Measurements from ENCODE around the gene GATAD2A. TPM values are rescaled to one million over a fixed set of nuclear protein-coding genes. Genes with fewer than 3 reads are reported as not detected.

The GATAD2A gene
- total and polyA plus RNA-seq, 2 of the 13 experiments (the other 11 are each of a cell fraction or from before 2014, with no cell fraction given): 16.8 to 28.6 TPM

- TF ChIP-seq SALL2 (CRISPR knock-in tag; IDR thresholded peaks at IDR 0.05): peak; percentile 95
- 0 out of 2 replicates have a peak, but pooled peaks have one; percentile 57 for TF ChIP-seq ZBTB46 (CRISPR knock-in tag; IDR thresholded peaks at IDR 0.05; ENCODE audit: borderline replicate concordance)
- TF ChIP-seq KIAA2018 (CRISPR knock-in tag; IDR thresholded peaks at IDR 0.05; ENCODE audit: borderline replicate concordance): no peak
- no peak for TF ChIP-seq RORA (CRISPR knock-in tag; IDR thresholded peaks at IDR 0.05)
- peak; percentile 97 for TF ChIP-seq ZNF501 (CRISPR knock-in tag; IDR thresholded peaks at IDR 0.05)
- TF ChIP-seq ELF3 (CRISPR knock-in tag; IDR thresholded peaks at IDR 0.05): peak; percentile 74
- peak; percentile 92 for TF ChIP-seq ZNF598 (CRISPR knock-in tag; IDR thresholded peaks at IDR 0.05; ENCODE audit: borderline replicate concordance)
- TF ChIP-seq POLR2AphosphoS2 (IDR thresholded peaks at IDR 0.05; ENCODE audit: low read depth, low read length): no peak
- TF ChIP-seq TGIF2 (CRISPR knock-in tag; IDR thresholded peaks at IDR 0.05): peak; percentile 89
- peak; percentile 98 for TF ChIP-seq TMF1 (CRISPR knock-in tag; IDR thresholded peaks at IDR 0.05; ENCODE audit: low read depth)
- peak; percentile 84; the same call in 1 of the 2 replicates for TF ChIP-seq AKNA (CRISPR knock-in tag; IDR thresholded peaks at IDR 0.05; ENCODE audit: borderline replicate concordance)
- TF ChIP-seq ZNF263 (CRISPR knock-in tag; IDR thresholded peaks at IDR 0.05): peak; percentile 77
- peak; percentile 85; the same call in 1 of the 2 replicates for TF ChIP-seq RFXANK (CRISPR knock-in tag; IDR thresholded peaks at IDR 0.05)
Measured at GRCh38 chr19:19404879-19405860, at the start of gene GATAD2A (continued).
